Iris pigment epithelial cell (primary cell): ENCODE results near the gene MKLN1.

Experiments
- DNase-seq: peaks from one replicate; pipeline ENCODE4 v3.0.0-alpha.2; 2011; ENCODE audit warnings: low read depth

The MKLN1 gene

DNA sequence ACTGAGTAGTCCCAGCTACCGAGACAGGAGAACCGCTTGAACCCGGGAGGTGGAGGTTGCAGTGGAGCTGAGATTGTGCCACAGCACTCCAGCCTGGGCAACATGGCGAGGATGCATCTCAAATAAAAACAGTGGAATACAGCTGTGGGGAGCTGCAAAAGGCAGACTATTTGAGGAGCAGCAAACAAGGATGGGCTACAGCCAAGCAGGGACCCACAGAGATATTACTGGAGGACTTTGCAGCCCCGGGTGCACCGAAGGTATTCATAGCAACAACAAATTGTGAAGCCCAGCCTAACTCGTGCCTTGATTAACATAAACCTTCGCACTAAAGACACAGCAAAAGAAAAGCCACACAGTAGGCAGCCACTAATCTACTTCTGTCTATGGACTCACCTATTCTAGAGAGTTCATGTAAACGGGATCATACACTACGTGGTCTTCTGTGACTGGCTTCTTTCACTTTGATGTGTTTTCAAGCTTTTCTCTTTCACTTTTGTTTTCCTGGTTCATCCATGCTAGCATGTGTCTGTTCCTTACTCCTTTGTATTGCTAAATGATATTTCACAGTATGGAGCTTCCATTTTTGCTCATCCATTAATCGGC lies 194.8 kb downstream of the MKLN1 start:
- DNase-seq: no peak

GRCh38 chr7:131524115-131524514 lies 196.4 kb downstream of the MKLN1 start:
- no peak for DNase-seq

DNA sequence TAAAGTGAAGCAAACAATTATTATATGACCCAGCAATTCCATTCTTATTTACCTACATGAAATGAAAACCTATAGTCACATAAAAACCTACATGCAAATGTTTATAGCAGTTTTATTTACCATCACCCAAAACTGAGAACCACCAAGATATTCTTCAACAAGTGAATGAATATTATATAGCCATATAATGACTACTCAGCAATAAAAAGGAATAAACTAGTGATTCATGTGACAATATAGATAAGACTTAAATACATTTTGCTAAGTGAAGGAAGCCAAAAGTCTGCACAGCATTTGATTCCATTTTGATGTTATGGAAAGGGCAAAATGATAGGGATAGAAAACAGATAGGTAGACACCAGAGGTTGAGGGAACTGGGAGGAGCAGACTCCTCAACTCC lies 197.0 kb downstream of the MKLN1 start:
- DNase-seq: no peak

DNA sequence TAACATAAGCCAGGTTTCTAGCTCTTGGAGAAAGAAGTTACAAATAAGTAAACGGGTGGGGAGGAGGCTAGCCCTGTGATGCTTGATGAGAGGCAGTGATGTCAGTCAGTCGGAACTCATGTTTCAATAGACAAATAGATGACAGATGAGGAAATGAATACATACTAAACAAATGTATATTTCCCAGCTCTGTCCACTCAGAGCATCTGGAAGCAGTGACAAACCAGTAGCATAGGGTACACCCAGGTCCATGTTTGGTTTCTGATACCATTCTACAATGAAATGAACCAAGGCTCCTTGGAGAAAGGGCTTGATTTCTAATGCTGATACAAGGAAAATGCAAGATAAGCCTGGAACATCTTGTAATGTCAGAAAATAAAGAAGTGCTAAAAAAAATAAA lies 198.1 kb downstream of the MKLN1 start:
- no peak for DNase-seq

GRCh38 chr7:131527456-131527855 lies 199.8 kb downstream of the MKLN1 start:
- DNase-seq: no peak

GRCh38 chr7:131529179-131529578 lies 201.5 kb downstream of the MKLN1 start:
- DNase-seq: no peak

DNA sequence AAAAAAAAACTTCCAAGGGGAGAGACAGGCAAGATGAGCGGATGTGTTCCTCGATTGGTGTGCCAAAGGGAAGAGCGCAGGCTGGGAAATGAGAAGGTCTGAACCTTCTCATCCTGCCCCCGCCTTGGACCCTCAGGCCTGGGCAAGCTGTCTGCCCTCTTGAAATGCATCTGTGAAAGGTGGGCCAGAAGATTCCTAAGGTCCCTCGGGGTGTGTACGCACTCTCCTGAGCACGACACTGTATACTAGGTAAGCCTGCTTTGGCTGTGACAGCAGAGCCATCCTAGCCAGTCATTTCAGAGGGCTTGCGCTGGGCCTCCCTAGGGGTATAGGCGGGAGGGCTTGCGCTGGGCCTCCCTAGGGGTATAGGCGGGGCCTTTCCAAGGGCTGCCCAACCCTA lies 201.9 kb downstream of the MKLN1 start:
- no peak for DNase-seq

DNA sequence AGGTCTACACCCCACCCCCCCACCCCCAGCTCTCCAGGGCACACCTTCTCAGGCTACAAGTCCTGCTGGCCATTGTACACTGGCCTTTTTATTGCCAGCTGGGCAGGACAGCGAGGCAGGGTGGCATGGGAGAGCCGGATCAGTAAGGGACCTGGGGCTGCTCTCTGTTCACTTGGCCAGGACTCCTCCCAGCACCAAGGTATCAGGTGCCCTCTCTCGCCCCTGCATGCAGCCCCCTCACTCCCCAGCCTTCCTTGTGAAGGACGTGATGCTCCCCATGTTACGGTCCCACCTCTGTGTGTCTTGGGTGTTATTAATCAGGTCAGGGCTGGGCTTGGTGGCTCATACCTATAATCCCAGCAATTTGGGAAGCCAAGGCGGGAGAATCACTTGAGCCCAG lies 202.5 kb downstream of the MKLN1 start:
- DNase-seq: no peak

DNA sequence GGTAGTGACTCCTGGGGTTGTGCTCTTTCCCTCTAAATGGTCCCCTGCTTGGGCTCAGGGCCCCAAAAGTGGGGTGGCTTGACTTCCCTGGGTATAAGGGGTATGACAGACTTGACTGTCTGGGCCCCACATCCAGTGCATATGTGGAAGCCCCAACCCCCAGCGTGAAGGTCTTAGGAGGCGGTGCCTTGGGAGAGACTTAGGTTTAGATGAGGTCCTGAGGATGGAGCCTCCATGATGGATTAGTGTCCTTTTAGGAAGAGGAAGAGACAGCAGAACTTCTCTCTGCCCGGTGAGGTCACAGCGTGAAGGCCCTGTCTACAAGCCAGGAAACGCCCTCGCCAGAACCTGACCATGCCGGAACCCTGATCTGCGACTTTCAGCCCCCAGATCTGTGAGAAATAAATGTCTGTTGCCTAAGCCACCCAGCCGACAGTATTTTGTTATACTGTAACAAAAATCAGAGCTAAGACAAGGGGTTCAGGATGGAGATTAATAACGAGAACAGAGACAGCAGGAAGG lies 205.0 kb downstream of the MKLN1 start:
- DNase-seq: no peak

DNA sequence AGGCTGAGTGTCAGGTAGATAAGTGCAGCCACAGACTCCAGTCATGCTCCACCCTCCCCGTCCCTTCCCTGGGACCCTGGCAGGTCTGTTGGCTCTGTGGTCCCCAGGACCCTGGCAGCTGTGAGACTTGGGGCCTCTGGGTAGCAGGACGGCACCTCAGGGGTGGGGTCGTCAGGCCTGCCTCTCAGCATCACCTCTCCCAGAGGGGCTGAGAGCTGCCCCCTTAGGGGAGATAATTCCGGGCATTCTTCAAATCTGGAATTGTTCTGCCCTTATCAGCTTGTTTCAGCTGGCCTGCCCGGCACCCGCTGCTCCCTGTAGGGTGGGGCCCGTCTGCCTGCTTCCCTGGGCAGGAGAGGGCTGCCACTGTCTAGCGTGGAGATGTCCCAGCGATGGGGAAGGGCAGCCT lies 205.5 kb downstream of the MKLN1 start:
- DNase-seq: no peak

GRCh38 chr7:131533566-131534561 lies 206.2 kb downstream of the MKLN1 start:
- no peak for DNase-seq

- DNase-seq: no peak
These were observed 208.7 kb downstream of the MKLN1 start for GRCh38 chr7:131536361-131536849.

GRCh38 chr7:131537571-131537978 lies 209.9 kb downstream of the MKLN1 start:
- no peak for DNase-seq

GRCh38 chr7:131538071-131538812 lies 210.6 kb downstream of the MKLN1 start:
- DNase-seq: peak; percentile 39

DNA sequence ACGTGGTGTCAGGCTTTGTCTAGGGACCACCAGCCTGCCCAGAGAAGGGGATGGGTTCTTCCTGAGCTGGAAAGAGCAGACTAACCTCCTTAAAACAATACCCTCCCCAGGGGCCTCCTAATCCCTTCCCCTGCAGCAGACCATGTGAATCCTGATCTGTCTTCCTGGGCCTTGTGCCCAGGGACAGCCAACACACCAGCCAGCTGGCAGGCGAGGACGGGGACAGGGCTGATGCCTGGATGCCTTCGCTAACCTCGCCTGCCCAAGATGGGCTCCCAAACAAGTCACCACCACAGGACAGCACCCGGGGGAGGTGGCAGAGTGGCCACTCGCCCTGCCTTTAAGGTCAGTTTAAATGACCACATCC lies 211.1 kb downstream of the MKLN1 start:
- DNase-seq: no peak

DNA sequence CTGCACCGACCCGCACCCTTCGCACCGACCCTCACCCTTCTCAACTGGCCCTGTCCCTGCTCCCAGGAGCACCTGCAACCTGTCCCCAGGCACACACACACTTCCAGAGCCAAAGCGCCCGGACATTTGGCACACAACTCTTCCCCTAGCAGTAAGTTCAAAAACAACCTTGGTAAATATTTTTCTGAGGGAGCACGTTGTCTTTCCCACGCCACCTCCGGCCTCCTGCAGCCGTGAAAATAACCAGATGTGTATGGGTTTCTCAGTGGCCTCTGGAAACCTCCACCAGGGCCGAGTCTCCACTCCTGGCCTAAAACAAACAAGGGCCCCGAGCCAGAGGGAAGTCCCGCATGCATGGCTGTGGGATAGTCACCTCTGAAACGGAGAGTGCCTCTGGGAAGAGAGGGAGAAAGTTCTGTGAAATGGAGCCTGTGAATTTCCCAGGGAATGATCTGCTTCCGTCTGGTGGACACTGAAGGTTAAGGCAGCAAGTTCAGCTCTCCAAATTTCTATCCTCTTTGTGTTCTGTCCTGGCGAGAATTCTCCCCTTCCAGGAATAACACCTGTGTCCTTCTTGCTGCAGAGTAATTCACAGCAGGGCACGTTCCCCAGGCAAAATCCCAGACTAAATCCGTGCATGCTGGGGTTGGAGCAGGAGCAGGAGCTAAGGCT lies 213.0 kb downstream of the MKLN1 start:
- no peak for DNase-seq

- DNase-seq: no peak
These were observed 215.6 kb downstream of the MKLN1 start for GRCh38 chr7:131543298-131543697.

DNA sequence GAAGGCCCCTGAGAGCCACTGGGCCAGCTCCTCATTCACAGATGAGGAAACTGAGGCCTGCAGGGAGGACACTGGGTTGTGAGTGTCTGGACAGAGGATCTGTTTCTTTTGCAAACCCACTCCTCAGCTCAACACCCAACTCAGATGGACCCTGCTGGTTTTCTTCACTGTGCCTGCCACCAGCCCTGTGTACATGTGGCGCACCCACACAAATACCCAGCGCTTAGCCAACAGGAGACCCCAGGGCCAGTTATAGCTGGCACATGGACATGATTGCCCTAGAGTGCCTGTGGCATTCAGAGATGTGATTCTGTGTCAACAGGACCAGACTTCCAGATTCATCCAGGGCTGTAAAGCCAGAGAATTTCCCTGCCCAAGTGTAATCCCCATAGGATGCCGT lies 216.3 kb downstream of the MKLN1 start:
- no peak for DNase-seq

- DNase-seq: no peak
These were observed 217.0 kb downstream of the MKLN1 start for GRCh38 chr7:131544449-131545301.

DNA sequence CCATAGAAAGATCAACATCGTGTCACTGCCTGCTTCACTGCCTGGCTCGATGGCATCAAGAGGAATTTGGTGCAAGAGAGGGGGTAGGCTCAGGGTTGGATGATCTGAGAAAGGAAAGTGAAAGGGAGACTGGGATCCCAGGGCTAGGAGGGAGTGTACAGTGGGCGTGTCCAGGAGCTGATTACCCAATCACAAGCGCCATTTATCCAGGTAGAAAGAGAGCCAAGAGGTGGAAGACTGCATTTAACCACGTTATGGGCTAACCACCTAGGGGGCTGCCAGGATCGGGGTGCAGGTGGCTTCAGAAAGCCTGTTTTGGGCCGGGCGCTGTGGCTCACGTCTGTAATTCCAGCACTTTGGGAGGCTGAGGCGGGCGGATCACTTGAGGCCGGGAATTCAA lies 218.4 kb downstream of the MKLN1 start:
- peak; percentile 23 for DNase-seq
